SU-DHL-6 (cell line): Measurements from ENCODE around the gene ABCC4.

Source experiments
- H2AFZ ChIP-seq: fragments of 200-600 bp; sonication (generic); 2 replicates; pipeline ENCODE4 v1.6.1; 2014; ENCODE audit warnings: low read depth, mild to moderate bottlenecking, moderate library complexity, mixed read lengths, antibody characterized with exemption, low read length; ENCODE audit not compliant: severe bottlenecking
- H3F3A ChIP-seq: fragments of 200-600 bp; shearing (Covaris generic); 2 replicates; pipeline ENCODE4 v1.6.0; 2016; ENCODE audit warnings: antibody characterized with exemption, mild to moderate bottlenecking; ENCODE audit not compliant: insufficient read depth
- H3K27ac ChIP-seq: fragments of 200-600 bp; sonication (generic); 2 replicates; pipeline ENCODE4 v1.5.1; 2016; ENCODE audit warnings: low read depth, mild to moderate bottlenecking, low read length, moderate library complexity, mixed read lengths
- H3K27me3 ChIP-seq: fragments of 200-600 bp; sonication (generic), shearing (Covaris generic); 2 replicates; pipeline ENCODE4 v1.6.0; 2014; ENCODE audit warnings: mild to moderate bottlenecking, low read length
- H3K36me3 ChIP-seq: fragments of 200-600 bp; sonication (generic); 2 replicates; pipeline ENCODE4 v1.6.1; 2014; ENCODE audit warnings: mild to moderate bottlenecking, low read length, mixed read lengths
- H3K4me2 ChIP-seq: fragments of 300-600, 200-600 bp; shearing (Covaris generic), sonication (generic); 2 replicates; pipeline ENCODE4 v1.6.0; 2014; ENCODE audit warnings: low read length, low read depth, mild to moderate bottlenecking; ENCODE audit not compliant: poor library complexity, severe bottlenecking
- H3K4me3 ChIP-seq: fragments of 200-600 bp; sonication (generic); 2 replicates; pipeline ENCODE4 v1.5.1; 2014; ENCODE audit warnings: antibody characterized with exemption, low read length, mild to moderate bottlenecking, mixed read lengths; ENCODE audit not compliant: insufficient read depth, poor library complexity, severe bottlenecking
- H3K79me2 ChIP-seq: fragments of 200-600 bp; sonication (generic); 2 replicates; pipeline ENCODE4 v1.6.1; 2014; ENCODE audit warnings: mild to moderate bottlenecking, low read length, moderate library complexity; ENCODE audit not compliant: insufficient read depth
- H3K9ac ChIP-seq: fragments of 200-600 bp; sonication (generic); 2 replicates; pipeline ENCODE4 v1.7.0; 2014; ENCODE audit warnings: mild to moderate bottlenecking, low read length
- H3K9me2 ChIP-seq: fragments of 200-600 bp; sonication (generic); replicated peaks from 2 replicates; pipeline ENCODE4 v1.6.1; 2014; ENCODE audit warnings: low read length; ENCODE audit not compliant: insufficient read depth
- H3K9me3 ChIP-seq: fragments of 200-600 bp; sonication (generic); 2 replicates; pipeline ENCODE4 v1.6.1; 2014; ENCODE audit warnings: low read length, mixed read lengths; ENCODE audit not compliant: insufficient read depth
- H4K20me1 ChIP-seq: fragments of 200-600 bp; sonication (generic); 2 replicates; pipeline ENCODE4 v1.6.1; 2014; ENCODE audit warnings: low read depth, mild to moderate bottlenecking, antibody characterized with exemption, low read length, moderate library complexity, mixed read lengths
- CTCF ChIP-seq: fragments of 200-600 bp; sonication (generic); IDR thresholded peaks from one replicate; pipeline ENCODE4 v1.5.1; 2017; ENCODE audit warnings: antibody characterized with exemption, mild to moderate bottlenecking, low read length, moderate library complexity; ENCODE audit not compliant: insufficient read depth, poor library complexity, severe bottlenecking
- EZH2phosphoT487 ChIP-seq: fragments of 200-600 bp; sonication (generic), shearing (Covaris generic); conservative IDR thresholded peaks from 2 replicates; pipeline ENCODE4 v1.6.1; 2018; ENCODE audit warnings: mild to moderate bottlenecking, antibody characterized with exemption, low read length, moderate library complexity, mixed read lengths

ABCC4 gene

GRCh38 chr13:95261956-95262355 is 39.3 kb downstream of the ABCC4 start:
- Histone ChIP-seq H3F3A (no peaks in the 10 kb centered on the region), H3K79me2 (0 out of 2 replicates have a peak, but pooled peaks cover 3% of the 10 kb centered on the region), H3K4me3 (no peak overlapping the region), H3K9ac (no peak overlapping the region), H4K20me1 (no peaks in the 10 kb centered on the region), H3K9me2 (no peaks in the 10 kb centered on the region), H3K9me3 (no peaks in the 10 kb centered on the region), H3K27me3 (no peaks in the 10 kb centered on the region), H3K4me2 (no peak overlapping the region), H3K36me3 (no peaks in the 10 kb centered on the region), H2AFZ (no peak overlapping the region), H3K27ac (no peak overlapping the region)
- no peak for TF ChIP-seq CTCF
- TF ChIP-seq EZH2phosphoT487: no peak

GRCh38 chr13:95260031-95260525 is 41.2 kb downstream of the ABCC4 start:
- Histone ChIP-seq H2AFZ (no peak overlapping the region), H3K4me2 (no peak overlapping the region), H3K79me2 (peaks cover 3% of the 10 kb centered on the region; the same call in 1 of the 2 replicates), H3K9me3 (no peaks in the 10 kb centered on the region), H3K4me3 (no peak overlapping the region), H4K20me1 (no peaks in the 10 kb centered on the region), H3K9me2 (no peaks in the 10 kb centered on the region), H3K27ac (no peak overlapping the region), H3K27me3 (no peaks in the 10 kb centered on the region), H3K9ac (no peak overlapping the region), H3K36me3 (no peaks in the 10 kb centered on the region), H3F3A (no peaks in the 10 kb centered on the region)
- no peak for TF ChIP-seq CTCF
- TF ChIP-seq EZH2phosphoT487: no peak

DNA sequence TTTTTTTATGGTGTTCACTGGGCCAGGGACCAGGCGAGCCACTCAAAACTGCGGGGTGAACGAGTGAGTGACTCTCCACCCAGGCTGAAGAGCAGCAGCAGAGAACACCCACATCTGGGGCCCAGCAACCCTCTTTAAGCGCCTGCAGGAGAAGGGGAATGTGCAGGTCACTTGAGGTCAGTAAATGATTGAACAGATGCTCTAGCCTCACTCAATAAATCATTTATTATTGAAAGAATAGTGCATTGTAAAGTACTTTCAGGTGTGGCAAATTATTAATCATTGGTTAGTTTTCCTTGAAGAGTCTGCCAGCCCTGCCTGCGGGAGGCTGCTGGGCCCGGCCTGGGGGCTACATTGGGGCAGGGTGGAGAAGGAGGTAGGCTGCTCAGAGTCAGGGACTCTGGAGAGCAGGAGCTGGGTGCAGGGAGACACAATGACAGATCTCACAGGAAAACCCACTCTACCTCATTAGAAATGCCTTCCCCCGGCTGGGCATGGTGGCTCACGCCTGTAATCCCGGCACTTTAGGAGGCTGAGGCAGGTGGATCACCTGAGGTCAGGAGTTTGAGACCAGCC is 42.5 kb downstream of the ABCC4 start:
- Histone ChIP-seq H3K9ac (no peak overlapping the region), H3K27ac (no peak overlapping the region), H3K4me2 (no peak overlapping the region), H3K4me3 (no peak overlapping the region), H3K27me3 (no peaks in the 10 kb centered on the region), H3F3A (no peaks in the 10 kb centered on the region), H2AFZ (no peak overlapping the region), H3K36me3 (no peaks in the 10 kb centered on the region), H3K9me3 (no peaks in the 10 kb centered on the region), H4K20me1 (no peaks in the 10 kb centered on the region), H3K79me2 (peaks cover 9% of the 10 kb centered on the region; the same call in 1 of the 2 replicates), H3K9me2 (no peaks in the 10 kb centered on the region)
- no peak for TF ChIP-seq CTCF
- TF ChIP-seq EZH2phosphoT487: no peak
